H9 (cell line): ENCODE measurements around the gene RCAN1. TPM values are rescaled to one million over a fixed set of nuclear protein-coding genes. Genes with fewer than 3 reads are reported as not detected.

Source experiments
- DNase-seq: peaks from one replicate; pipeline ENCODE4 v3.0.0-alpha.2; 2017
- H2AFZ ChIP-seq: one replicate; pipeline ENCODE4 v1.6.1; 2013; ENCODE audit warnings: mild to moderate bottlenecking, low read length, control low read depth, moderate library complexity
- H2AK5ac ChIP-seq: 2 replicates; pipeline ENCODE4 v1.6.1; 2013; ENCODE audit warnings: low read length, control low read depth, mixed read lengths; ENCODE audit not compliant: insufficient read length
- H2BK120ac ChIP-seq: one replicate; pipeline ENCODE4 v1.6.1; 2013; ENCODE audit warnings: low read depth, mild to moderate bottlenecking, low read length, control low read depth, inconsistent platforms; ENCODE audit not compliant: poor library complexity, severe bottlenecking
- H2BK12ac ChIP-seq: 2 replicates; pipeline ENCODE4 v1.6.1; 2013; ENCODE audit warnings: low read length, control low read depth, mixed read lengths, low read depth; ENCODE audit not compliant: insufficient read length
- H2BK15ac ChIP-seq: 2 replicates; pipeline ENCODE4 v1.6.1; 2013; ENCODE audit warnings: low read depth, low read length, control low read depth
- H2BK20ac ChIP-seq: one replicate; pipeline ENCODE4 v1.6.1; 2013; ENCODE audit warnings: low read depth, mild to moderate bottlenecking, low read length, control low read depth, inconsistent platforms; ENCODE audit not compliant: poor library complexity, severe bottlenecking
- H2BK5ac ChIP-seq: 2 replicates; pipeline ENCODE4 v1.6.1; 2013; ENCODE audit warnings: low read length, control low read depth, mixed read lengths; ENCODE audit not compliant: insufficient read length
- H3K14ac ChIP-seq: 2 replicates; pipeline ENCODE4 v1.6.1; 2013; ENCODE audit warnings: low read length, control low read depth; ENCODE audit not compliant: insufficient read depth
- H3K18ac ChIP-seq: 2 replicates; pipeline ENCODE4 v1.6.1; 2013; ENCODE audit warnings: low read depth, mild to moderate bottlenecking, mixed read lengths, low read length, control low read depth; ENCODE audit not compliant: insufficient read length
- H3K23ac ChIP-seq: 2 replicates; pipeline ENCODE4 v1.6.1; 2013; ENCODE audit warnings: low read length, control low read depth, mixed read lengths, low read depth; ENCODE audit not compliant: insufficient read length
- H3K23me2 ChIP-seq: 2 replicates; pipeline ENCODE4 v1.6.1; 2013; ENCODE audit warnings: low read depth, mild to moderate bottlenecking, mixed read lengths, low read length, control low read depth; ENCODE audit not compliant: insufficient read length, poor library complexity, severe bottlenecking
- H3K27ac ChIP-seq: 2 replicates; pipeline ENCODE4 v1.5.1; 2013; ENCODE audit warnings: low read length, control low read depth, mixed read lengths, low read depth; ENCODE audit not compliant: insufficient read length
- H3K27me3 ChIP-seq: 2 replicates; pipeline ENCODE4 v1.6.1; 2013; ENCODE audit warnings: low read length, control low read depth, inconsistent platforms; ENCODE audit not compliant: insufficient read depth
- H3K4ac ChIP-seq: 2 replicates; pipeline ENCODE4 v1.6.1; 2013; ENCODE audit warnings: low read depth, mild to moderate bottlenecking, control low read depth, inconsistent platforms, low read length, moderate library complexity
- H3K4me1 ChIP-seq: 2 replicates; pipeline ENCODE4 v1.6.1; 2013; ENCODE audit warnings: low read length, control low read depth, inconsistent platforms; ENCODE audit not compliant: insufficient read depth
- H3K4me2 ChIP-seq: 2 replicates; pipeline ENCODE4 v1.6.1; 2013; ENCODE audit warnings: low read length, control low read depth, mixed read lengths; ENCODE audit not compliant: insufficient read length, insufficient read depth
- H3K56ac ChIP-seq: 2 replicates; pipeline ENCODE4 v1.6.1; 2013; ENCODE audit warnings: low read depth, mild to moderate bottlenecking, mixed read lengths, low read length, control low read depth; ENCODE audit not compliant: insufficient read length
- H3K79me1 ChIP-seq: 2 replicates; pipeline ENCODE4 v1.6.1; 2013; ENCODE audit warnings: low read depth, mild to moderate bottlenecking, moderate library complexity, low read length, control low read depth, inconsistent platforms; ENCODE audit not compliant: insufficient read depth, poor library complexity, severe bottlenecking
- H3K79me2 ChIP-seq: 2 replicates; pipeline ENCODE4 v1.6.1; 2013; ENCODE audit warnings: low read length, control low read depth, inconsistent platforms; ENCODE audit not compliant: insufficient read depth
- H3K9ac ChIP-seq: 2 replicates; pipeline ENCODE4 v1.6.1; 2013; ENCODE audit warnings: low read length, control low read depth, mixed read lengths; ENCODE audit not compliant: insufficient read length; ENCODE audit errors: extremely low read depth
- H3K9me3 ChIP-seq: one replicate; pipeline ENCODE4 v1.6.1; 2013; ENCODE audit warnings: low read depth, low read length, inconsistent platforms; ENCODE audit not compliant: control insufficient read depth
- H3T11ph ChIP-seq: one replicate; pipeline ENCODE4 v1.6.1; 2013; ENCODE audit warnings: mild to moderate bottlenecking, low read length, control low read depth, inconsistent platforms
- H4K20me1 ChIP-seq: one replicate; pipeline ENCODE4 v1.6.1; 2013; ENCODE audit not compliant: control insufficient read depth, insufficient read length, insufficient read depth
- H4K5ac ChIP-seq: 2 replicates; pipeline ENCODE4 v1.6.1; 2013; ENCODE audit warnings: low read depth, mild to moderate bottlenecking, mixed read lengths, low read length, control low read depth; ENCODE audit not compliant: insufficient read length
- H4K8ac ChIP-seq: replicated peaks from 2 replicates; pipeline ENCODE4 v1.6.1; 2013; ENCODE audit warnings: low read length, control low read depth, mixed read lengths, low read depth; ENCODE audit not compliant: insufficient read length
- H4K91ac ChIP-seq: 2 replicates; pipeline ENCODE4 v1.6.1; 2013; ENCODE audit warnings: low read depth, mild to moderate bottlenecking, moderate library complexity, mixed read lengths, low read length, control low read depth; ENCODE audit not compliant: insufficient read length
- H3K27ac Mint-ChIP-seq, 3 experiments: 2 replicates in 2 of 3; 3 replicates in 1 of 3; pipeline ENCODE4 v1.8.0; 2020 to 2021; ENCODE audit warnings: mixed read lengths in 3 of 3, mild to moderate bottlenecking in 1 of 3, moderate library complexity in 1 of 3
- H3K27me3 Mint-ChIP-seq: 2 replicates; pipeline ENCODE4 v1.8.0; 2021; ENCODE audit warnings: low read depth, mild to moderate bottlenecking, moderate library complexity, mixed read lengths
- H3K36me3 Mint-ChIP-seq, 3 experiments: 2 replicates in 2 of 3; 3 replicates in 1 of 3; pipeline ENCODE4 v1.8.0; 2020 to 2021; ENCODE audit warnings: low read depth in 3 of 3, mixed read lengths in 3 of 3; ENCODE audit not compliant: insufficient read depth in 1 of 3
- H3K4me1 Mint-ChIP-seq, 2 experiments: 2 replicates each; pipeline ENCODE4 v1.8.0; 2020; ENCODE audit warnings: mixed read lengths in 2 of 2
- H3K4me3 Mint-ChIP-seq, 2 experiments: 2 replicates in 1 of 2; 3 replicates in 1 of 2; pipeline ENCODE4 v1.8.0; 2020 to 2021; ENCODE audit warnings: mild to moderate bottlenecking in 2 of 2, mixed read lengths in 2 of 2, moderate library complexity in 1 of 2
- H3K9me3 Mint-ChIP-seq, 2 experiments: 2 replicates in 1 of 2; 3 replicates in 1 of 2; pipeline ENCODE4 v1.8.0; 2020; ENCODE audit warnings: mild to moderate bottlenecking in 2 of 2, mixed read lengths in 2 of 2, moderate library complexity in 1 of 2
- WGBS: extraction: QIAGEN DNeasy Blood & Tissue Kit; methylation state at CpG from one replicate; pipeline ENCODE4 v1.1.7; 2013; ENCODE audit warnings: missing lambda C conversion rate, low lambda C conversion rate, mixed read lengths; ENCODE audit not compliant: insufficient read length; ENCODE audit errors: extremely low coverage; 5-methylcytosine and 5-hydroxymethylcytosine counted together
- total RNA-seq: library from RNA; stranded (reverse); gene quantifications from 2 replicates; pipeline ENCODE4 v1.2.1, GENCODE V29; 2021
- TF ChIP-seq, protein P1 (sequence below): fragments of 200-600 bp; sonication (generic); conservative IDR thresholded peaks from 3 replicates; pipeline ENCODE4 v1.8.0; 2021; ENCODE audit warnings: antibody characterized with exemption, mild to moderate bottlenecking

RCAN1 gene
- total RNA-seq, 1 experiment from 2014 or later = 7.0 TPM

DNA sequence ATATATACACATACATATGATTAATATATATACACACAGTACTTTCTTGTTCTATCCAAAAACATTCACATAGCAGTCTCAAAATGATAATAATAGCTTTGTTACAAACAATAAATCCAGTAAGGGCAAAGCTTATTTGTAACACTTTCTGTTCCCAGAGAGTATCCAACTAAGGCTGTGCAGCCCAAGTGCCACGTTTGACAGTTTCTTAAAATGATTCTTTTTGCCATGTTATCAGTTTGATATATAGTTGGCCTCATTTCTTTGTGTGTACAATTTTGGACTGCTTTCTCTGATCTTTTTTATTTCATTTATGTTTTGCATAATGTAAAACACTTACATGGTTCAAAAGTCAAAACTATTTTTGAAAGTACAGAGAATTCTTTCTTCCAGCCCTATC, 114.7 kb downstream of the RCAN1 start:
- H3K4ac ChIP-seq = no peak overlapping the region
- H3T11ph ChIP-seq = no peak overlapping the region
- TF ChIP-seq, protein P1, sequence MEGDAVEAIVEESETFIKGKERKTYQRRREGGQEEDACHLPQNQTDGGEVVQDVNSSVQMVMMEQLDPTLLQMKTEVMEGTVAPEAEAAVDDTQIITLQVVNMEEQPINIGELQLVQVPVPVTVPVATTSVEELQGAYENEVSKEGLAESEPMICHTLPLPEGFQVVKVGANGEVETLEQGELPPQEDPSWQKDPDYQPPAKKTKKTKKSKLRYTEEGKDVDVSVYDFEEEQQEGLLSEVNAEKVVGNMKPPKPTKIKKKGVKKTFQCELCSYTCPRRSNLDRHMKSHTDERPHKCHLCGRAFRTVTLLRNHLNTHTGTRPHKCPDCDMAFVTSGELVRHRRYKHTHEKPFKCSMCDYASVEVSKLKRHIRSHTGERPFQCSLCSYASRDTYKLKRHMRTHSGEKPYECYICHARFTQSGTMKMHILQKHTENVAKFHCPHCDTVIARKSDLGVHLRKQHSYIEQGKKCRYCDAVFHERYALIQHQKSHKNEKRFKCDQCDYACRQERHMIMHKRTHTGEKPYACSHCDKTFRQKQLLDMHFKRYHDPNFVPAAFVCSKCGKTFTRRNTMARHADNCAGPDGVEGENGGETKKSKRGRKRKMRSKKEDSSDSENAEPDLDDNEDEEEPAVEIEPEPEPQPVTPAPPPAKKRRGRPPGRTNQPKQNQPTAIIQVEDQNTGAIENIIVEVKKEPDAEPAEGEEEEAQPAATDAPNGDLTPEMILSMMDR = no peak
- no peak overlapping the region for H2BK15ac ChIP-seq
- H3K27me3 Mint-ChIP-seq = peaks cover 4% of the 10 kb centered on the region; the same call in 1 of the 2 replicates
- H3K23ac ChIP-seq = no peak overlapping the region
- peaks cover 11 to 13% of the 10 kb centered on the region in 2 experiments for H3K9me3 Mint-ChIP-seq
- H3K36me3 Mint-ChIP-seq = no peaks in the 10 kb centered on the region; a peak in 1 of 7 replicates
- no peaks in the 10 kb centered on the region for H4K20me1 ChIP-seq
- no peak overlapping the region for H3K4me3 Mint-ChIP-seq
- no peak overlapping the region for H3K18ac ChIP-seq
- H3K4me1 Mint-ChIP-seq = peaks cover 0 to 8% of the 10 kb centered on the region in 2 experiments; a peak in 1 of 4 replicates
- no peaks in the 10 kb centered on the region for H3K79me2 ChIP-seq
- no peaks in the 10 kb centered on the region for H3K23me2 ChIP-seq
- no peak overlapping the region for H3K9ac ChIP-seq
- H3K27ac Mint-ChIP-seq = no peak overlapping the region
- H2BK120ac ChIP-seq = no peak overlapping the region
- no peak overlapping the region for H2AFZ ChIP-seq
- no peaks in the 10 kb centered on the region for H3K4me1 ChIP-seq
- no peak overlapping the region for H4K8ac ChIP-seq
- no peaks in the 10 kb centered on the region for H3K79me1 ChIP-seq
- no peak overlapping the region for H3K56ac ChIP-seq
- H2AK5ac ChIP-seq = no peak overlapping the region
- no peak overlapping the region for H3K14ac ChIP-seq
- no peak overlapping the region for H4K5ac ChIP-seq
- no peak overlapping the region for H3K4me2 ChIP-seq
- no peaks in the 10 kb centered on the region for H3K27me3 ChIP-seq
- DNase-seq = no peak
- H4K91ac ChIP-seq = no peak overlapping the region
- H3K9me3 ChIP-seq = no peaks in the 10 kb centered on the region
- H2BK5ac ChIP-seq = no peak overlapping the region
- no peak overlapping the region for H2BK12ac ChIP-seq
- no peak overlapping the region for H2BK20ac ChIP-seq
- no CpG with 5 or more reads among the region's 1 CpG for WGBS
- no peak overlapping the region for H3K27ac ChIP-seq
